ENCODE measurements around the gene SUCLG2. TPM values are rescaled to one million over a fixed set of nuclear protein-coding genes. Genes with fewer than 3 reads are reported as not detected.

Gene SUCLG2
- total and polyA plus RNA-seq, 10 of the 15 experiments (the other 5 are each of a cell fraction or from before 2014, with no cell fraction given): 17.8 to 50.9 (median 37.2) TPM

- H4K20me1 ChIP-seq (ENCODE audit: control insufficient read depth, insufficient read depth): no peaks in the 10 kb centered on the region
- H3K4me2 ChIP-seq (ENCODE audit: control insufficient read depth, insufficient read depth): no peak overlapping the region
- SMC1A ChIA-PET (ENCODE audit: uncharacterized antibody, unreplicated experiment): no interaction called here
- WGBS (ENCODE audit: insufficient coverage, insufficient replicate concordance, low lambda C conversion rate, missing lambda C conversion rate): 100% methylated on average over 3 of the region's 3 CpGs
- no peaks in the 10 kb centered on the region for H3K4me1 ChIP-seq (ENCODE audit: control insufficient read depth, insufficient read depth, low read length)
- H2AFZ ChIP-seq (ENCODE audit: control insufficient read depth, low read depth, low read length): no peak overlapping the region
- H3K27me3 ChIP-seq (replicated peaks in 1 of 2; ENCODE audit: control insufficient read depth in 2 of 2, insufficient read depth in 2 of 2, low read length in 1 of 2): no peaks in the 10 kb centered on the region
- no peak for DNase-seq (ENCODE audit: low read depth, low spot score)
- POLR2A ChIA-PET: no interaction called here
- intact Hi-C loops (cut with micrococcal nuclease; ENCODE audit: unreplicated experiment): no loop called here
- CTCF ChIA-PET: no interaction called here
- no peaks in the 10 kb centered on the region; the same call in 2 of the 3 replicates for H3K9me3 ChIP-seq (replicated peaks; ENCODE audit: control insufficient read depth, insufficient read depth, low read length)
- no peaks in the 10 kb centered on the region for H3K79me2 ChIP-seq (ENCODE audit: control insufficient read depth, insufficient read depth, low read length)
- no TSS peak for BruUV-seq (replicated peaks)
- H3K27ac ChIP-seq (ENCODE audit: control insufficient read depth, insufficient read depth): no peak overlapping the region
- ATAC-seq: no peak
- 0 out of 4 replicates have a peak, but pooled peaks cover 0 to 5% of the 10 kb centered on the region in 2 experiments for H3K36me3 ChIP-seq (ENCODE audit: control insufficient read depth in 2 of 2, insufficient read depth in 2 of 2, low read length in 1 of 2)
- FAIRE-seq: no peak
- no peak overlapping the region for H3K4me3 ChIP-seq
- in situ Hi-C loops (cut with MboI): no loop called here
- RAD21 ChIA-PET (ENCODE audit: unreplicated experiment): no interaction called here
- no peak for TF ChIP-seq E2F4 (IDR thresholded peaks at IDR 0.05; ENCODE audit: low read depth, low read length)
- TF ChIP-seq REST (IDR thresholded peaks at IDR 0.05; ENCODE audit: low read depth, low read length): no peak
- no peak for TF ChIP-seq MAX (IDR thresholded peaks at IDR 0.05; ENCODE audit: low read depth, low read length)
- no peak for TF ChIP-seq CBX3 (IDR thresholded peaks at IDR 0.05; ENCODE audit: borderline replicate concordance, low read depth)
- no peak for TF ChIP-seq TCF12 (IDR thresholded peaks at IDR 0.05; ENCODE audit: low read depth, low read length)
- TF ChIP-seq ZBTB4 (CRISPR knock-in tag; IDR thresholded peaks at IDR 0.05): no peak
- TF ChIP-seq DPF2 (IDR thresholded peaks at IDR 0.05): no peak
- no peak for TF ChIP-seq CHD1 (IDR thresholded peaks at IDR 0.05; ENCODE audit: low read depth, low read length)
- TF ChIP-seq TARDBP (IDR thresholded peaks at IDR 0.05; ENCODE audit: borderline replicate concordance): no peak
- no peak overlapping the region for H3K9ac ChIP-seq (ENCODE audit: control insufficient read depth, insufficient read depth, low read length)
These were observed 78.0 kb downstream of the SUCLG2 start for GRCh38 chr3:67576441-67576840.
